HG02870 (cell line): ENCODE data around the gene KIF26B.
"Not testable (repeated sequence)": the region's sequence is repeated elsewhere in the genome, so short reads cannot be mapped to it uniquely, and the experiment has no call there.

ENCODE experiments used
- ATAC-seq: cut with Tn5 transposase; IDR thresholded peaks from one replicate; pipeline ENCODE4 v1.9.1; 2021; ENCODE audit warnings: mild to moderate bottlenecking, moderate library complexity; ENCODE audit not compliant: unreplicated experiment

KIF26B gene

GRCh38 chr1:245710961-245711903 lies 556.4 kb downstream of the KIF26B start:
- ATAC-seq, result no peak

- not testable (repeated sequence) for ATAC-seq
These were observed 559.2 kb downstream of the KIF26B start for GRCh38 chr1:245714027-245714426.

- ATAC-seq, result no peak
These were observed 560.5 kb downstream of the KIF26B start for GRCh38 chr1:245715291-245715701.

- ATAC-seq, result no peak
These were observed 561.2 kb downstream of the KIF26B start for GRCh38 chr1:245715970-245716369.

GRCh38 chr1:245716561-245716960 lies 561.8 kb downstream of the KIF26B start:
- no peak for ATAC-seq

- no peak for ATAC-seq
These were observed 562.8 kb downstream of the KIF26B start for GRCh38 chr1:245717611-245718010.

- ATAC-seq, result no peak
These were observed 563.3 kb downstream of the KIF26B start for GRCh38 chr1:245718123-245718522.

GRCh38 chr1:245718951-245719350 lies 564.2 kb downstream of the KIF26B start:
- ATAC-seq, result no peak

- ATAC-seq, result no peak
These were observed 566.7 kb downstream of the KIF26B start for GRCh38 chr1:245721488-245721887.

GRCh38 chr1:245728035-245728434 lies 573.2 kb downstream of the KIF26B start:
- ATAC-seq, result not testable (repeated sequence)

- ATAC-seq, result no peak
These were observed 576.0 kb downstream of the KIF26B start for GRCh38 chr1:245730801-245731200.

- ATAC-seq, result not testable (repeated sequence)
These were observed 585.6 kb downstream of the KIF26B start for GRCh38 chr1:245740336-245740735.

GRCh38 chr1:245742896-245743295 lies 588.1 kb downstream of the KIF26B start:
- no peak for ATAC-seq

- no peak for ATAC-seq
These were observed 593.5 kb downstream of the KIF26B start for GRCh38 chr1:245748240-245748639.

- ATAC-seq, result no peak
These were observed 593.9 kb downstream of the KIF26B start for GRCh38 chr1:245748646-245749045.

- ATAC-seq, result no peak
These were observed 594.3 kb downstream of the KIF26B start for GRCh38 chr1:245749053-245749452.

- no peak for ATAC-seq
These were observed 595.5 kb downstream of the KIF26B start for GRCh38 chr1:245750261-245750660.

- ATAC-seq, result no peak
These were observed 596.3 kb downstream of the KIF26B start for GRCh38 chr1:245751116-245751515.

- no peak for ATAC-seq
These were observed 597.1 kb downstream of the KIF26B start for GRCh38 chr1:245751726-245752470.

- no peak for ATAC-seq
These were observed 597.8 kb downstream of the KIF26B start for GRCh38 chr1:245752561-245752960.

- no peak for ATAC-seq
These were observed 599.0 kb downstream of the KIF26B start for GRCh38 chr1:245753807-245754206.

GRCh38 chr1:245754463-245754961 lies 599.7 kb downstream of the KIF26B start:
- no peak for ATAC-seq
